Astrocyte (in vitro differentiated cells and primary cell): Measurements from ENCODE around the gene MMEL1. TPM values are rescaled to one million over a fixed set of nuclear protein-coding genes. Genes with fewer than 3 reads are reported as not detected.
A peak's percentile ranks its signal among the peaks of the same experiment; 100 is the strongest.
"Not testable (repeated sequence)": the region's sequence is repeated elsewhere in the genome, so short reads cannot be mapped to it uniquely, and the experiment has no call there.

Experiments used
- DNase-seq: peaks from one replicate; pipeline ENCODE4 v3.0.0-alpha.2; 2010; ENCODE audit warnings: low read depth
- FAIRE-seq: peaks from 2 replicates; lab custom pipeline; 2011; peaks lifted over from hg19 to GRCh38; lab: Jason Lieb, UNC
- H2AFZ ChIP-seq: 2 replicates; pipeline ENCODE4 v1.6.0; 2012; ENCODE audit warnings: low read depth, low read length, inconsistent platforms
- H3K27ac ChIP-seq: 2 replicates; pipeline ENCODE4 v1.5.1; 2011; ENCODE audit warnings: low read depth, low read length, inconsistent platforms
- H3K27me3 ChIP-seq: 2 replicates; pipeline ENCODE4 v1.6.0; 2011; ENCODE audit warnings: low read length, inconsistent platforms; ENCODE audit not compliant: insufficient read depth
- H3K36me3 ChIP-seq: 2 replicates; pipeline ENCODE4 v1.5.1; 2011; ENCODE audit warnings: low read length, inconsistent platforms; ENCODE audit not compliant: insufficient read depth
- H3K4me1 ChIP-seq: 2 replicates; pipeline ENCODE4 v1.5.1; 2011; ENCODE audit warnings: low read length, inconsistent platforms; ENCODE audit not compliant: insufficient read depth
- H3K4me2 ChIP-seq: 2 replicates; pipeline ENCODE4 v1.6.0; 2012; ENCODE audit warnings: low read length, inconsistent platforms
- H3K4me3 ChIP-seq: 2 replicates; pipeline ENCODE4 v1.5.1; 2011; ENCODE audit warnings: low read depth, mild to moderate bottlenecking, low read length, inconsistent platforms; ENCODE audit not compliant: insufficient read depth
- H3K79me2 ChIP-seq: 2 replicates; pipeline ENCODE4 v1.6.0; 2012; ENCODE audit warnings: mild to moderate bottlenecking, low read length, inconsistent platforms; ENCODE audit not compliant: insufficient read depth
- H3K9ac ChIP-seq: 2 replicates; pipeline ENCODE4 v1.6.0; 2012; ENCODE audit warnings: mild to moderate bottlenecking, low read length, inconsistent platforms
- H3K9me3 ChIP-seq: 2 replicates; pipeline ENCODE4 v1.5.1; 2012; ENCODE audit warnings: low read depth, mild to moderate bottlenecking, low read length, inconsistent platforms; ENCODE audit not compliant: insufficient read depth
- H4K20me1 ChIP-seq: 2 replicates; pipeline ENCODE4 v1.6.0; 2012; ENCODE audit warnings: low read length, inconsistent platforms; ENCODE audit not compliant: insufficient read depth
- H3K27ac Mint-ChIP-seq: one replicate; pipeline ENCODE4 v1.8.0; 2021; ENCODE audit warnings: mild to moderate bottlenecking, mixed read lengths; ENCODE audit not compliant: unreplicated experiment
- H3K27me3 Mint-ChIP-seq: one replicate; pipeline ENCODE4 v1.8.0; 2021; ENCODE audit warnings: low read depth, mixed read lengths; ENCODE audit not compliant: unreplicated experiment
- H3K36me3 Mint-ChIP-seq: one replicate; pipeline ENCODE4 v1.8.0; 2021; ENCODE audit warnings: low read depth, mixed read lengths; ENCODE audit not compliant: unreplicated experiment
- H3K4me1 Mint-ChIP-seq: one replicate; pipeline ENCODE4 v1.8.0; 2021; ENCODE audit warnings: low read depth, mixed read lengths; ENCODE audit not compliant: unreplicated experiment
- H3K4me3 Mint-ChIP-seq: one replicate; pipeline ENCODE4 v1.8.0; 2021; ENCODE audit warnings: mild to moderate bottlenecking, moderate library complexity, mixed read lengths; ENCODE audit not compliant: unreplicated experiment
- H3K9me3 Mint-ChIP-seq: one replicate; pipeline ENCODE4 v1.8.0; 2021; ENCODE audit warnings: mild to moderate bottlenecking, mixed read lengths; ENCODE audit not compliant: unreplicated experiment
- total RNA-seq: library from RNA; stranded (reverse); gene quantifications from 2 replicates; pipeline ENCODE4 v1.2.1, GENCODE V29; 2021

The MMEL1 gene
- total RNA-seq, 1 donor from 2014 or later, result not detected

DNA sequence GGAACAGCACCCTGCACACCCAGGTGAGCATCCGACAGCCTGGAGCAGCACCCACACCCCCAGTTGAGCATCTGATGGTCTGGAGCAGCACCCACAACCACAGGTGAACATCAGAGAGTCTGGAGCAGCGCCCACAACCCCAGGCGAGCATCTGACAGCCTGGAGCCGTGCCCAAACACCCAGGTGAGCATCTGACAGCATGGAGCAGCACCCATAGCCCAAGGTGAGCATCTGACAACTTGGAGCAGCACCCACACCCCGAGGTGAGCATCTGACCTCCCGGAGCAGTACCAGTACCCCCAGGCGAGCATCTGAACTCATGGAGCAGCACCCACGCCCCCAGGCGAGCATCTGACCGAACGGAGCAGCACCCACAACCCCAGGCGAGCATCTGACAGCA lies 24.3 kb upstream of the MMEL1 start:
- not testable (repeated sequence) for DNase-seq, H3K4me1 Mint-ChIP-seq, H3K4me1 ChIP-seq, H3K27ac ChIP-seq, FAIRE-seq, H3K27me3 ChIP-seq, H3K4me2 ChIP-seq, H3K36me3 ChIP-seq, H3K27ac Mint-ChIP-seq, H3K4me3 Mint-ChIP-seq, H3K79me2 ChIP-seq, H3K9ac ChIP-seq, H2AFZ ChIP-seq, H4K20me1 ChIP-seq, H3K4me3 ChIP-seq
- Mint-ChIP-seq H3K36me3 (peaks cover 20% of the 10 kb centered on the region), H3K27me3 (peaks cover 12% of the 10 kb centered on the region), H3K9me3 (peaks cover 38% of the 10 kb centered on the region)
- peaks cover 41% of the 10 kb centered on the region for H3K9me3 ChIP-seq

- H3K9me3 Mint-ChIP-seq, result peaks cover 39% of the 10 kb centered on the region
- H3K36me3 ChIP-seq, H3K4me3 Mint-ChIP-seq, H3K4me2 ChIP-seq, H2AFZ ChIP-seq, H3K4me3 ChIP-seq, H3K4me1 ChIP-seq, H3K27me3 ChIP-seq, H3K27ac ChIP-seq, FAIRE-seq, H3K9ac ChIP-seq, H3K27ac Mint-ChIP-seq, H3K79me2 ChIP-seq, H3K4me1 Mint-ChIP-seq, DNase-seq, H4K20me1 ChIP-seq: not testable (repeated sequence)
- peaks cover 15% of the 10 kb centered on the region for H3K27me3 Mint-ChIP-seq
- H3K36me3 Mint-ChIP-seq, result peaks cover 21% of the 10 kb centered on the region
- peaks cover 49% of the 10 kb centered on the region for H3K9me3 ChIP-seq
Measured at GRCh38 chr1:2655598-2656434, 23.0 kb upstream of the MMEL1 start.

DNA sequence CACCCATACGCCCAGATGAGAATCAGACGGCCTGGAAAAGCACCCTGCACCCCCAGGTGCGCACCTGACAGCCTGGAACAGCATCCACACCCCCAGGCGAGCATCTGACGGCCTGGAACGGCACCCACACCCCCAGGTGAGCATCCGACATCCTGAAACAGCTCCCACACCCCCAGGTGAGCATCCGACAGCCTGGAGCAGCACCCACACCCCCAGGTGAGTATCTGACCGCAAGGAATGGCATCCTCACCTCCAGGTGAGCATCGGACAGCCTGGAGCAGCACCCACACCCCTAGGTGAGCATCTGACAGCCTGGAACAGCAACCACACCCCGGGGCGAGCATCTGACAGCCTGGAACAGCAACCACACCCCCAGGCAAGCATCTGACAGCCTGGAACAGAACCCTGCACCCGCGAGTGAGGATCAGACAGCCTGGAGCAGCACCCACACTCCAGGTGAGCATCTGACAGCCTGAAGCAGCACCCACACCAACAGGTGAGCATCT lies 21.7 kb upstream of the MMEL1 start:
- not testable (repeated sequence) for H3K27me3 ChIP-seq, DNase-seq, H3K79me2 ChIP-seq, FAIRE-seq, H3K27ac ChIP-seq, H4K20me1 ChIP-seq, H3K4me3 Mint-ChIP-seq, H3K4me2 ChIP-seq, H2AFZ ChIP-seq, H3K4me1 ChIP-seq, H3K4me3 ChIP-seq, H3K4me1 Mint-ChIP-seq, H3K36me3 ChIP-seq, H3K9ac ChIP-seq
- H3K27me3 Mint-ChIP-seq, result peaks cover 15% of the 10 kb centered on the region
- H3K9me3 ChIP-seq, result peaks cover 49% of the 10 kb centered on the region
- H3K27ac Mint-ChIP-seq, result peak overlapping the region; percentile 63
- peaks cover 39% of the 10 kb centered on the region for H3K9me3 Mint-ChIP-seq
- peaks cover 21% of the 10 kb centered on the region for H3K36me3 Mint-ChIP-seq

- not testable (repeated sequence) for DNase-seq
Measured at GRCh38 chr1:2653741-2654442, 21.1 kb upstream of the MMEL1 start.

DNA sequence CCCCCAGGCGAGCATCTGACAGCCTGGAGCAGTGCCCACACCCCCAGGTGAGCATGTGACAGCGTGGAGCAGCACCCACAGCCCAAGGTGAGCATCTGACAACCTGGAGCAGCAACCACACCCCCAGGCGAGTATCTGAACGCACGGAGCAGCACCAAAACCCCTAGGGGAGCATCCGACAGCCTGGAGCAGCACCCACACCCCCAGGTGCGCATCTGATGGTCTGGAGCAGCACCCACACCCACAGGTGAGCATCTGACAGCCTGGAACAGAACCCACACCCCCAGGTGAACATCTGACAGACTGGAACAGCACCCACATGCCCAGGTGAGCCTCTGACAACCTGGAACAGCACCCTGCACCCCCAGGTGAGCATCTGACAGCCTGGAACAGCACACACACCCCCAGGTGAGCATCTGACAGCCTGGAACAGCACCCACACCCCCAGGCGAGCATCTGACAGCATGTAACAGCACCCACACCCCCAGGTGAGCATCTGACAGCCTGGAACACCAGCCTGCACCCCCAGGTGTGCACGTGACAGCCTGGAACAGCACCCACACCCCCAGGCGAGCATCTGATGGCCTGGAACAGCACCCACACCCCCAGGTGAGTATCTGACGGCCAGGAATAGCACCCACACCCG lies 20.2 kb upstream of the MMEL1 start:
- not testable (repeated sequence) for H3K27ac Mint-ChIP-seq, FAIRE-seq, H3K4me1 Mint-ChIP-seq, DNase-seq, H3K79me2 ChIP-seq, H3K27ac ChIP-seq, H4K20me1 ChIP-seq, H2AFZ ChIP-seq, H3K27me3 ChIP-seq, H3K36me3 ChIP-seq, H3K4me1 ChIP-seq, H3K4me3 ChIP-seq, H3K4me3 Mint-ChIP-seq, H3K4me2 ChIP-seq, H3K9ac ChIP-seq
- Mint-ChIP-seq H3K9me3 (peaks cover 41% of the 10 kb centered on the region), H3K27me3 (peaks cover 15% of the 10 kb centered on the region), H3K36me3 (peaks cover 21% of the 10 kb centered on the region)
- H3K9me3 ChIP-seq, result peaks cover 49% of the 10 kb centered on the region

More at GRCh38 chr1:2653741-2654442, 21.1 kb upstream of the MMEL1 start:
- H3K4me1 Mint-ChIP-seq, H3K27me3 ChIP-seq, H3K27ac ChIP-seq, H2AFZ ChIP-seq, FAIRE-seq, H3K4me3 Mint-ChIP-seq, H3K27ac Mint-ChIP-seq, H3K79me2 ChIP-seq, H3K4me2 ChIP-seq, H3K9ac ChIP-seq, H3K4me3 ChIP-seq, H3K36me3 ChIP-seq, H4K20me1 ChIP-seq, H3K4me1 ChIP-seq: not testable (repeated sequence)
- Mint-ChIP-seq H3K9me3 (peaks cover 39% of the 10 kb centered on the region), H3K36me3 (peaks cover 21% of the 10 kb centered on the region), H3K27me3 (peaks cover 15% of the 10 kb centered on the region)
- H3K9me3 ChIP-seq, result peaks cover 49% of the 10 kb centered on the region
